ENCODE measurements around the gene IGFBPL1.

The IGFBPL1 gene

DNA sequence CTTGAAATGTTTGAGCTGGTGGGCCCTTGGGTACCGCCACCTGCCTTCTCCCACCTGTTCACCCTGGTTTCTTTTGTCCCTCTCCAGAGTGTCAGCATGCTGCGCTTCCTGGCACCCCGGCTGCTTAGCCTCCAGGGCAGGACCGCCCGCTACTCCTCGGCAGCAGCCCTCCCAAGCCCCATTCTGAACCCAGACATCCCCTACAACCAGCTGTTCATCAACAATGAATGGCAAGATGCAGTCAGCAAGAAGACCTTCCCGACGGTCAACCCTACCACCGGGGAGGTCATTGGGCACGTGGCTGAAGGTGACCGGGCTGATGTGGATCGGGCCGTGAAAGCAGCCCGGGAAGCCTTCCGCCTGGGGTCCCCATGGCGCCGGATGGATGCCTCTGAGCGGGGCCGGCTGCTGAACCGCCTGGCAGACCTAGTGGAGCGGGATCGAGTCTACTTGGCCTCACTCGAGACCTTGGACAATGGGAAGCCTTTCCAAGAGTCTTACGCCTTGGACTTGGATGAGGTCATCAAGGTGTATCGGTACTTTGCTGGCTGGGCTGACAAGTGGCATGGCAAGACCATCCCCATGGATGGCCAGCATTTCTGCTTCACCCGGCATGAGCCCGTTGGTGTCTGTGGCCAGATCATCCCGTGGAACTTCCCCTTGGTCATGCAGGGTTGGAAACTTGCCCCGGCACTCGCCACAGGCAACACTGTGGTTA is 28.4 kb downstream of the IGFBPL1 start:
- DNase-seq (ENCODE audit: low read depth), result no peak

DNA sequence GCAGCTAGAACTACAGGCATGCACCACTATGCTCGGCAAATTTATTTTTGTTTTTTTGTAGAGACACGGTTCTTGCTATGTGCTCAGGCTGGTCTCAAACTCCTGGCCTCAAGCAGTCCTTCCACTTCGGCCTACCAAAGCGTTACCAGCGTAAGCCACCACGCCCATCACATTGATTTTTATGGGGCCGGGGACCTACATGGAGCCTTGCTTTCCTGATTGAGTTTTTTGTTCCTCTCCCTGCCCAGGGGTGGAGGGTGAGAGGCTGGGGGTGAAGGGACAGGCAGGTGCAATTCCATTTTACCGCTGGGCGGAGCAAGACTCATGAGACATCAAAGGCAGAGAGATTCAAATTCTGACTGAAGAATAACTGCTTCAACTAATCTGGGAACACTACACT is 29.8 kb downstream of the IGFBPL1 start:
- no peak for DNase-seq (ENCODE audit: low read depth)

DNA sequence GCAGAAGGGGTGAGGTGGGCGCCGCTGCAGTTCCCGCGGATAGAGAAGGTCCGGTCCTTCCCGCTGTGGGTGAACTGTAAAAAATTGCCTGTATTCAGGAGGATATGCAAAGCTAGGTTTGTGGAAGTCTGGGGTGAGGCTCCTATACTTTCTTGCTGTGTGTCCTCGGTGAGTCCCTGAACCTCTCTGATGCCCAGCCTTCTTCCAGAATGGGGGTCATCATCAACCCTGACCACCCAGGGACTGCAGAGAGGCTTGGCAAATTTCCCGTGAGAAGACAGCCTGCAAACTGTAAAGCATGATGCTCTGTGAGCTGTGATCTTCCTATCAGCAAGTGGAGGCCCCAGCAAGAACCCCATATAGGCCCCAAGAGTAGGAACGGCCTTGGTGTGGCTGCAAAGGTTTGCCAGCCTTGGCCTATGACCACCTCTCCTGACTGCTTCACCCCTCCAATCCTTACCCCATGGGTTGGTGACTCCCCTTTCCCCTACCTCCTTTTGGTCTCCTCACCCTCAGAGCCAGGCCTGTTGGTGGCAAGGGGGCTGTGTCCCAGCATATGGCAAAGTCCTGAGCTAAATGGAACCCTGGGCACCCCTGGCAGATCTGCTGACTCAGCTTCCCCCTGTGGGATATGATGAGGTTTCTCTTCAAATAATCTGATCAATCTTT is 31.0 kb downstream of the IGFBPL1 start:
- no peak for DNase-seq (ENCODE audit: low read depth)

DNA sequence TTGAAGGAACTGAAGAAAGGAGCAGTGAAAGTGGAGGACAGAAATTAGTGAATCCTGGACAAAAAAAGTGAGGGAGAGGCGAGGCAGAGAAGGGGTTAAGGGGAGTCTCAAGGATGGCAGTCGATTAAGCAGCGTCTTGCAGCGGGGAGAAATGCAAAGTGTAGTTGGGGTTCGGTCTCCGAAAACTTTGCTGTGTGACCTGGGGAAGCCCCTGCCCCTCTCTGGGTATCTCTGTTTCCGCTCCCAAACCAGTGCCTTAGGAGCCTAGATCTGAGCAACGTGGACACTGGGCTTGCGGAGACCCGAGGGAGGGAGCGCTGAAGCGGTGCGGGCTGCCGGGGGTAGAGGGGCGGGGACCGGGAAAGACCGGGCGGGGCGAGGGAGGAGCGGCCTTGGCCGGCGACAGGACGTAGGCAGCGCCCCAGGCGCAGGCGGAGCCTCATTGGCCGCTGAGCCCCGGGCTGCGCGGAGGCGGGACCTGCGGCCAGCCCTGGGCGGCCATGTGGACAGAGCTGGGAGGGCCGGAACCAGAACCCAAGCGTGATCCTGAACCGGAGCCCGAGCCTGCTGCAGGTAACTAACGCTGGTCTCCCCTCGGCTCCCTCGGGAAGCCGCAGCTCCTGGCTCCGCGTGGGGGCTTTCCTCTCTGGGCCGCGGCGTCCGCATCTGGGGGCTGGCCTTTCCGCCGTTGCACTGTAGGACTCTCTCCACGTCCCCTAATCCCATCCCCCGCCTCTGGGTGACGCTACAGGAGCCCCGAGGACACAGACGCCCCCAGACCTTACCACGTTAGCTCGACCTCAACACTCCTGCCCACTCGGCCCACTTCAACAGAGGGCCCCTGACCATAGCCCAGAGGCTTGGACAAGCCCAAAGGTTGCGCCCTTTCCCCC is 31.8 kb downstream of the IGFBPL1 start, which contains the start of gene ALDH1B1:
TSS of gene ALDH1B1 (plus strand) at position 468 of the 893 bp plus-strand sequence. CDS start 3,047 bp downstream, outside the sequence.
- DNase-seq (ENCODE audit: low read depth), result peak; percentile 54

GRCh38 chr9:38391278-38392118 is 32.8 kb downstream of the IGFBPL1 start:
- no peak for DNase-seq (ENCODE audit: low read depth)

- DNase-seq (ENCODE audit: low read depth), result no peak
These were observed 33.4 kb downstream of the IGFBPL1 start for GRCh38 chr9:38390851-38391250.

GRCh38 chr9:38390442-38390841 is 33.8 kb downstream of the IGFBPL1 start:
- no peak for DNase-seq (ENCODE audit: low read depth)

- no peak for DNase-seq (ENCODE audit: low read depth)
These were observed 34.9 kb downstream of the IGFBPL1 start for GRCh38 chr9:38389313-38389712.

- DNase-seq (ENCODE audit: low read depth), result no peak
These were observed 35.7 kb downstream of the IGFBPL1 start for GRCh38 chr9:38388283-38389223.

- no peak for DNase-seq (ENCODE audit: low read depth)
These were observed 36.5 kb downstream of the IGFBPL1 start for GRCh38 chr9:38387751-38388150.

GRCh38 chr9:38387066-38387465 is 37.2 kb downstream of the IGFBPL1 start:
- no peak for DNase-seq (ENCODE audit: low read depth)

DNA sequence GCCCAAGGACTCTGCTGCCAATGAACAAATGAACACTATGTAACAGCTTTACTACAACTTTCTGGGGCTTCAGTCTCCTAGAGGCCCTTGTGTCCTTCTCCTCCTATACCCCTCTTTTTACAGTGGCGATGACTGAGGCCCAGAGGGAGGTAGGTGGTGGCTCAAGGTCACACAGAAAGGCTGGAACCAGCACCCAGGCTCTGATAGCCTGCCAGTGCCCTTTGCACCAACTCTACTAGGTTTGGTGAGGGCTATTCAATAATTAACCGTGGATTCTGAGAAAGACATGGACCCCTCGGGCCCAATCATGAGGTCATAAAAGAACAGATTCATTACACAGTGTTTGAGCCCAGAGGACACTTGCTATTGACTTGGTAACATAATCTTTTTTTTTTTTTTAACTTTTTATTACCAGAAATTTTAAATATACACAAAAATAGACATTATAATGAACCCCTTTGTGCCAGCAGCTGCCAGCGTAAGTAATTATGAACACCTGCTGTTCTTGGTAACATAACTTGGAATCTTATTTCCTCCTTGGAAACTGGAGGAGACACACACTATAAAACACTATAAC is 37.8 kb downstream of the IGFBPL1 start:
- DNase-seq (ENCODE audit: low read depth), result no peak

- no peak for DNase-seq (ENCODE audit: low read depth)
These were observed 38.4 kb downstream of the IGFBPL1 start for GRCh38 chr9:38385896-38386295.

DNA sequence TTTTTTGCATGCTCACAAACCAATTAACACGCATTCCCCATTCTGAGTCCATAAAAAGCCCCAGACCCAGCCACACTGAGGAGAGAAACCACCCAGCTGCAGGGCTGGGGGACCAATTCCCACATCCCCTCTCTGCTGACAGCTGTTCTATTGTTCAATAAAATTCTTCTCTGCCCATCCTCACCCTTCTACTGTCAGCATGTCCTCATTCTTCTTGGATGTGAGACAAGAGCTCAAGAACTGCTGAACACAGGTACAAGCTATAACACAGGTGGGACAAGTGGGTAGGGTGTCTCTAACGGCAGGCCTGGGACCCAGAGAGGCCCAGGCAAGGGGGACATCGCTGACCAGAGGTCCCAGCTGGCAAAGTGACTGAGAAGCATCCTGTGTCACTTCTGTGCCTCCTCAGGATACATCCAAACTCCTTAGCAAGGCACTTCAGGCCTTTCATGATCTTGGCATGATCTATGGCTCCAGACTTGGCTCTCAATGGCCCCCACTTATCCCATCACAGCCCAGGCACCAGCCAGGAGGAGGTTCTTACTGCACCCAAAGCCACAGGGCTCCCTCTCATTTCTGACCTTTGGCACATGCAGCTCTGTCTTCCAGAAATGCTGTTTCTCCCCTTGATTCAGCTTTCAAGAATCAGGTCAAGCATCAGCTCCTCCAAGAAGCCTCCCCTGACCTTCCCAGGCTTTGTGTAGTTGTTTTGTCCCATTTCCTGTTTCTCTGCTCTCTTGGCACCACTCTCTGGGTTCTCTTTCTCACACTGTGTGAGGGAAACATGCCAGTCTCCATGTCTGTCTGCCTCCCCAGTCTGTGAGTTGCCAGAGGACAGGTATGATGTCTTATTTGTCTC is 39.0 kb downstream of the IGFBPL1 start:
- DNase-seq (ENCODE audit: low read depth), result no peak

DNA sequence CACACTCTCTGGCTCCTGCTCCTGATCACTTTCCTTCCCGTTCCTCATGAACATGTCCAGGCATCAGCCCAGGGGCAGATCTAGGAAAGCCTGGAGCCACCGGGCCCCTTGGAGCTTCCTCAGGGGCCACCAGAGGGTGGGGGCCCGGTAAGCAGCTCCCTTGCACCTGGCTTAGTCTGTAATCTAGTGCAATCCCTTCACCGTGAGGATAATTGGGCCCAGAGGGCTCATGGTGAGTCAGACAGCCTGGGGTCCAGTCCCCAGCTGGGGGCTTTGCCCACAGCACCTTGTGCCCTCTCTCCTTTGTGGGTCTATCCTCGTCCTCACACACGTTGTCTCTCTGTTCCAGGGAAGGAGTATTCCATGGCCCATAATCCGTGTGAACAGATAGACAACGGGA is 42.1 kb downstream of the IGFBPL1 start:
- DNase-seq (ENCODE audit: low read depth), result no peak

GRCh38 chr9:38380872-38381534 is 43.3 kb downstream of the IGFBPL1 start:
- DNase-seq (ENCODE audit: low read depth), result no peak

- DNase-seq (ENCODE audit: low read depth), result no peak
These were observed 43.9 kb downstream of the IGFBPL1 start for GRCh38 chr9:38380230-38380871.
